Limb (tissue), 2 donors: ENCODE data around the gene NKAIN4.

ENCODE experiments used
- DNase-seq, 2 donors: peaks; one replicate each; pipeline ENCODE4 v3.0.0-alpha.2; 2016; ENCODE audit errors: extremely low spot score in 2 of 2

The NKAIN4 gene

GRCh38 chr20:63196768-63197470, 57.3 kb downstream of the NKAIN4 start:
- DNase-seq = no peak

DNA sequence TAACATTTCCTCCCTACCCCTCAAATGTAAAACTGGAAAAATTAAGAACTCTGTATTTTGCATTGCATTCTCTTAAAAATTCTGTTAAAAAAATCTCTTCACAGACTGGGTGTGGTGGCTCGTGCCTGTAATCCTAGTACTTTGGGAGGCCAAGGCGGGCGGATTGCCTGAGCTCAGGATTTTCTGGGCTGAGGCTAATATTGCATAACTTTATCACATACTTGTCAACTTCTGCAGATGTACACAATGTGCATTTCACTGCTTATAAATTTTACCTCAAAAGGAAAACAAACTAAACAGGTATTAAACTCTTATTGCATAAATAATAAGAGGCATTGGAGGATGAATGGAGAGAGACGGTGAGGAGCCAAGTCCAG, 59.5 kb downstream of the NKAIN4 start:
- DNase-seq = no peak

- DNase-seq = no peak
These were observed 60.1 kb downstream of the NKAIN4 start for GRCh38 chr20:63194007-63194796.

GRCh38 chr20:63192721-63193120, 61.5 kb downstream of the NKAIN4 start:
- DNase-seq = no peak

DNA sequence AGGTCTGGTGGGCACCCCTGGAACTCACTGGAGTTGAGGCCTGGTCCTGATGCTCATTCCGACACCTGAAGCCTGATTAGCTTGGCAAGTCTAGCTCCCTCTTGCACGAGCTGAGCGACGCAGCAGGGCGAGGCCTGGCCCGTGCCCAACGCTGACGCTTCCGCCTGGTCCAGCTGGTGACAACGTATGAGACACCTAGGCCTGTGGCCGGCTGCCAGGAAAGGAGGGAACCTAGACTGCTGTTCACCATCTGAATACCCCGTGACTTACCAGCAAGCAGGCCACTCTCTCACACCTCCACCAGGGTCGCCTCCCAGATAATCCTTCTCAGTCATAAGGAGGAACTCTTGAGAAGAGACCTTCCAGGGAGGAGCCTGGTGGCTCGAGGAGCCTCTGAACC, 62.9 kb downstream of the NKAIN4 start:
- no peak for DNase-seq

- no peak for DNase-seq
These were observed 63.4 kb downstream of the NKAIN4 start for GRCh38 chr20:63190828-63191227.
